HepG2 (cell line): ENCODE results near the gene CD274. TPM values are rescaled to one million over a fixed set of nuclear protein-coding genes. Genes with fewer than 3 reads are reported as not detected.

Source experiments
- ARID4A ChIP-seq: sonication (generic); formaldehyde crosslinking; IDR thresholded peaks from 2 replicates; pipeline ENCODE4 v1.5.0; 2020; ENCODE audit warnings: mild to moderate bottlenecking, missing genetic modification reagents, borderline replicate concordance
- ATAD3A ChIP-seq: sonication (generic); formaldehyde crosslinking; IDR thresholded peaks from 2 replicates; pipeline ENCODE4 v1.4.0; 2020; ENCODE audit warnings: missing genetic modification reagents
- CC2D1A ChIP-seq: sonication (generic); formaldehyde crosslinking; IDR thresholded peaks from 2 replicates; pipeline ENCODE4 v1.8.1; 2023; ENCODE audit warnings: mild to moderate bottlenecking, missing genetic modification reagents
- CEBPG ChIP-seq: IDR thresholded peaks from 2 replicates; pipeline ENCODE4 v1.6.1; 2016
- CEBPZ ChIP-seq: IDR thresholded peaks from 2 replicates; pipeline ENCODE4 v1.6.1; 2012; ENCODE audit warnings: low read length, improper control_type of control experiment
- CHCHD3 ChIP-seq: sonication (generic); formaldehyde crosslinking; IDR thresholded peaks from 2 replicates; pipeline ENCODE4 v1.8.0; 2022; ENCODE audit warnings: mild to moderate bottlenecking, missing genetic modification reagents, moderate library complexity
- FOXO4 ChIP-seq: sonication (generic); formaldehyde crosslinking; conservative IDR thresholded peaks from 2 replicates; pipeline ENCODE4 v1.8.1; 2023; ENCODE audit warnings: missing genetic modification reagents
- GTF2F1 ChIP-seq: fragments of 150-350 bp; IDR thresholded peaks from 2 replicates; pipeline ENCODE4 v1.6.1; 2014; ENCODE audit warnings: low read length
- KDM5A ChIP-seq: fragments of 200-600 bp; sonication (generic); IDR thresholded peaks from 2 replicates; pipeline ENCODE4 v1.7.0; 2018; ENCODE audit warnings: antibody characterized with exemption, mild to moderate bottlenecking, low read length, borderline replicate concordance
- KDM5B ChIP-seq: sonication (generic); formaldehyde crosslinking; IDR thresholded peaks from 2 replicates; pipeline ENCODE4 v1.4.0; 2020; ENCODE audit warnings: missing genetic modification reagents, mild to moderate bottlenecking, borderline replicate concordance
- KLF6 ChIP-seq: IDR thresholded peaks from 2 replicates; pipeline ENCODE4 v1.8.0; 2016; ENCODE audit warnings: missing biosample characterization, missing genetic modification reagents
- MBNL3 ChIP-seq: fragments of 250-450 bp; sonication (Bioruptor Pico); conservative IDR thresholded peaks from 2 replicates; pipeline ENCODE4 v1.8.0; 2022; ENCODE audit warnings: mild to moderate bottlenecking, inconsistent platforms
- MXD1 ChIP-seq: sonication (generic); formaldehyde crosslinking; IDR thresholded peaks from 2 replicates; pipeline ENCODE4 v1.4.0; 2020; ENCODE audit warnings: mild to moderate bottlenecking, missing genetic modification reagents
- NCOA2 ChIP-seq: sonication (generic); formaldehyde crosslinking; IDR thresholded peaks from 2 replicates; pipeline ENCODE4 v1.8.0; 2022; ENCODE audit warnings: inconsistent platforms
- NR2C2 ChIP-seq: sonication (generic); formaldehyde crosslinking; IDR thresholded peaks from 2 replicates; pipeline ENCODE4 v1.4.0; 2020; ENCODE audit warnings: missing genetic modification reagents, mild to moderate bottlenecking, moderate library complexity, borderline replicate concordance
- RORA ChIP-seq: sonication (generic); formaldehyde crosslinking; IDR thresholded peaks from 2 replicates; pipeline ENCODE4 v1.5.0; 2020; ENCODE audit warnings: mild to moderate bottlenecking, missing genetic modification reagents, moderate library complexity
- SP1 ChIP-seq, 2 experiments: fragments of 450-650 bp in 1 of 2; sonication (generic) in 1 of 2; formaldehyde crosslinking in 1 of 2; IDR thresholded peaks; 2 replicates each; pipeline versions ENCODE4 v1.4.0 to v1.6.1; 2016 to 2020; ENCODE audit warnings: missing genetic modification reagents in 1 of 2
- ZNF138 ChIP-seq: sonication (generic); formaldehyde crosslinking; IDR thresholded peaks from 2 replicates; pipeline ENCODE4 v1.5.0; 2020; ENCODE audit warnings: mild to moderate bottlenecking, low read depth, missing genetic modification reagents
- ZNF563 ChIP-seq: sonication (generic); formaldehyde crosslinking; IDR thresholded peaks from 2 replicates; pipeline ENCODE4 v1.8.0; 2022; ENCODE audit warnings: mild to moderate bottlenecking, moderate library complexity, missing genetic modification reagents
- ZNF652 ChIP-seq: IDR thresholded peaks from 2 replicates; pipeline ENCODE4 v1.6.1; 2016; ENCODE audit warnings: low read depth, borderline replicate concordance
- ZNF775 ChIP-seq: sonication (generic); formaldehyde crosslinking; IDR thresholded peaks from 2 replicates; pipeline ENCODE4 v1.4.0; 2020; ENCODE audit warnings: missing genetic modification reagents, mild to moderate bottlenecking, moderate library complexity, borderline replicate concordance
- polyA plus RNA-seq, 8 experiments: library from polyadenylated mRNA; depleted of rRNA in 3 of 8; stranded (reverse) in 7 of 8; unstranded in 1 of 8; fragments of >200 nt; fragmentation: Illumina TruSeq in 4 of 8; extraction: Trizol in 4 of 8; gene quantifications; 2 replicates each; pipeline versions ENCODE4 v1.2.1 to v1.2.3, GENCODE V29; 2011 to 2016; ENCODE audit warnings: low read depth in 4 of 8, missing spikeins in 1 of 8, mixed read lengths in 1 of 8; ENCODE audit not compliant: insufficient read depth in 1 of 8
- total RNA-seq, 5 experiments: library from RNA; depleted of rRNA; stranded (reverse); fragments of >200 nt; fragmentation: Illumina TruSeq; extraction: Trizol; gene quantifications; 2 replicates each; pipeline ENCODE4 v1.2.3, GENCODE V29; 2016; ENCODE audit warnings: low read depth in 1 of 5

The CD274 gene
- total and polyA plus RNA-seq, 2 of the 13 experiments (the other 11 are each of a cell fraction or from before 2014, with no cell fraction given), result 0.17 to 0.49 TPM

- no peak for TF ChIP-seq FOXO4 (CRISPR knock-in tag)
- no peak for TF ChIP-seq CC2D1A
- TF ChIP-seq MBNL3 (CRISPR knock-in tag), result no peak
- TF ChIP-seq ZNF775 (CRISPR knock-in tag), result no peak
- no peak; the same call in 1 of the 2 replicates for TF ChIP-seq ZNF652 (CRISPR knock-in tag)
- 0 out of 2 replicates have a peak, but pooled peaks have one; percentile 49 for TF ChIP-seq CHCHD3 (CRISPR knock-in tag)
- TF ChIP-seq GTF2F1, result no peak
- TF ChIP-seq ZNF138 (CRISPR knock-in tag), result no peak
- peak; percentile 60; the same call in 1 of the 2 replicates for TF ChIP-seq ARID4A (CRISPR knock-in tag)
- TF ChIP-seq ATAD3A (CRISPR knock-in tag), result no peak
- no peak for TF ChIP-seq KDM5A
- TF ChIP-seq NCOA2 (CRISPR knock-in tag), result no peak
- peak; percentile 74 for TF ChIP-seq CEBPG (CRISPR knock-in tag)
- TF ChIP-seq CEBPZ, result no peak
- TF ChIP-seq RORA (CRISPR knock-in tag), result no peak
- TF ChIP-seq KDM5B (CRISPR knock-in tag), result peak; percentile 80; the same call in 1 of the 2 replicates
- peak; percentile 64; the same call in 1 of the 2 replicates for TF ChIP-seq NR2C2 (CRISPR knock-in tag)
- peak; percentile 42; the same call in 1 of the 2 replicates for TF ChIP-seq MXD1 (CRISPR knock-in tag)
- TF ChIP-seq ZNF563 (CRISPR knock-in tag), result peak; percentile 58; the same call in 1 of the 2 replicates
- no peak for TF ChIP-seq KLF6 (CRISPR knock-in tag)
- TF ChIP-seq SP1 (IDR thresholded peaks at IDR 0.05), result no peak
- TF ChIP-seq SP1 (CRISPR knock-in tag; IDR thresholded peaks at IDR 0.05), result peak; percentile 72
Measured at GRCh38 chr9:5450359-5451091, at the start of gene CD274 (continued).
